Measurements from ENCODE around the gene USP44. TPM values are rescaled to one million over a fixed set of nuclear protein-coding genes. Genes with fewer than 3 reads are reported as not detected.

The USP44 gene
- total RNA-seq, 4 donors from 2014 or later = 0.42 to 1.6 (median 0.63) TPM

DNA sequence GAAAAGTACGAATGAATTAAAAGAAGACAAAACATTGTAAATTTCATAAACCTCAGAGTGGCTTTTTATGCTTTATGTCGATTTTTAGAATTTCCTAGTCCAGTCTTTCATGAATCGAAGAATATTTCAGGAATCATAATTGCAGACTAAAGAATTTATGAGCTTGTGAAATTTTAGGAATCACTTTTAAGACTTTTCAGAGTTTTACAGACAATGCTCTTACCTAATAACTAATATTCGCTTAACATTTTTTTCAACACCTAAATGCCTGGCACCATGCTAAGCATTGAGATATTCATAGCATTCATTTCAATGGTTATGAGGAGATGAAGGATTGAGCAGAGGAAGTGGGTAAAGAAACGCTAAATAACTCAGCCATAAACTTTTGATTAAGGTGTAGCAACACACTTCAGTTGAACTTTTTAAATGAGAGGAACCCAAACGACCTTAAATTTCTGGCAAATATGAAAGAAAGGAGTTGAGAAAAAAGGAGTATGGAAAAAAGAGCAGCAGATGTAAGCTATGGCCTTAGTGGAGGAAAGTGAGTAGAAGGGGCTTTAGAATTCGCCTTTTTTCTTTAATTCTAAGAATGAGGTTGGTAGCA is 739 bp upstream of the USP44 start:
- 76% methylated on average over 7 of the region's 7 CpGs for WGBS, 2 donors
- no peak overlapping the region for H3K4me3 ChIP-seq (ENCODE audit: low read depth, poor library complexity, severe bottlenecking)
- DNase-seq (ENCODE audit: low spot score in 2 of 2) = no peak
- TF ChIP-seq, protein P1, sequence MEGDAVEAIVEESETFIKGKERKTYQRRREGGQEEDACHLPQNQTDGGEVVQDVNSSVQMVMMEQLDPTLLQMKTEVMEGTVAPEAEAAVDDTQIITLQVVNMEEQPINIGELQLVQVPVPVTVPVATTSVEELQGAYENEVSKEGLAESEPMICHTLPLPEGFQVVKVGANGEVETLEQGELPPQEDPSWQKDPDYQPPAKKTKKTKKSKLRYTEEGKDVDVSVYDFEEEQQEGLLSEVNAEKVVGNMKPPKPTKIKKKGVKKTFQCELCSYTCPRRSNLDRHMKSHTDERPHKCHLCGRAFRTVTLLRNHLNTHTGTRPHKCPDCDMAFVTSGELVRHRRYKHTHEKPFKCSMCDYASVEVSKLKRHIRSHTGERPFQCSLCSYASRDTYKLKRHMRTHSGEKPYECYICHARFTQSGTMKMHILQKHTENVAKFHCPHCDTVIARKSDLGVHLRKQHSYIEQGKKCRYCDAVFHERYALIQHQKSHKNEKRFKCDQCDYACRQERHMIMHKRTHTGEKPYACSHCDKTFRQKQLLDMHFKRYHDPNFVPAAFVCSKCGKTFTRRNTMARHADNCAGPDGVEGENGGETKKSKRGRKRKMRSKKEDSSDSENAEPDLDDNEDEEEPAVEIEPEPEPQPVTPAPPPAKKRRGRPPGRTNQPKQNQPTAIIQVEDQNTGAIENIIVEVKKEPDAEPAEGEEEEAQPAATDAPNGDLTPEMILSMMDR (IDR thresholded peaks at IDR 0.05) = no peak
- no peak for TF ChIP-seq POLR2A (IDR thresholded peaks at IDR 0.05)
- intact Hi-C loops (cut with DNase I; ENCODE audit: low total_unique reads) = no loop called here

DNA sequence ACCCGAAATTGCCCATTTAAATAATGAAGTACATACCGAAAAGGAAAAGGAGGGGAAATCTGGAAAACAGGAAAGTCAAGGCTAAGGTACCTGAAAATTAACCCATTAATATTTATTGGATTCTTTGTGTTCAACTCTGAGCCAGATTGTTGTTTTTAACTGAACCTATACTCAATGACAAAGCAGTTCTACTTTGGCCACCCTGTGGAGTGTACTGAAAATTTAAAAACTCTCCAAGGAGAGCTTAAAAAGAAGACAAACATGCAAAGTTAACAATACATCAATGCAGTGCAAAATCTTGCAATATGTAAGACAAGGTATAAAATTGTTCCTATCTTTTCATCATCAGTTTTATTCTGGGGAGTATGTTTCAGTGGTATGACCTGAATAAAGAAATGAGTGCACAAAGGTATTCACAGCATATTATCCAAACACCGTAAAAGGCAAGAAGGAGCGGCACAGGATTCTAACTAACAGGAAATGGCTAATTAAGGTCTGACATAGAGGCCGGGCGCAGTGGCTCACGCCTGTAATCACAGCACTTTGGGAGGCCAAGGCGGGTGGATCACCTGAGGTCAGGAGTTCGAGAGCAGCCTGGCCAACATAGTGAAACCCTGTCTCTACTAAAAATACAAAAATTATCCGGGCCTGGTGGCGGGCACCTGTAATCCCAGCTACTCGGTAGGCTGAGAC is 1.7 kb downstream of the USP44 start:
- 74 to 78% methylated on average over 12 of the region's 12 CpGs for WGBS, 2 donors
- intact Hi-C loops (cut with DNase I; ENCODE audit: low total_unique reads) = no loop called here
- TF ChIP-seq, protein P1 (IDR thresholded peaks at IDR 0.05) = no peak
- TF ChIP-seq POLR2A (IDR thresholded peaks at IDR 0.05) = no peak
- no peak overlapping the region for H3K4me3 ChIP-seq (ENCODE audit: low read depth, poor library complexity, severe bottlenecking)
- no peak for DNase-seq (ENCODE audit: low spot score in 2 of 2)

DNA sequence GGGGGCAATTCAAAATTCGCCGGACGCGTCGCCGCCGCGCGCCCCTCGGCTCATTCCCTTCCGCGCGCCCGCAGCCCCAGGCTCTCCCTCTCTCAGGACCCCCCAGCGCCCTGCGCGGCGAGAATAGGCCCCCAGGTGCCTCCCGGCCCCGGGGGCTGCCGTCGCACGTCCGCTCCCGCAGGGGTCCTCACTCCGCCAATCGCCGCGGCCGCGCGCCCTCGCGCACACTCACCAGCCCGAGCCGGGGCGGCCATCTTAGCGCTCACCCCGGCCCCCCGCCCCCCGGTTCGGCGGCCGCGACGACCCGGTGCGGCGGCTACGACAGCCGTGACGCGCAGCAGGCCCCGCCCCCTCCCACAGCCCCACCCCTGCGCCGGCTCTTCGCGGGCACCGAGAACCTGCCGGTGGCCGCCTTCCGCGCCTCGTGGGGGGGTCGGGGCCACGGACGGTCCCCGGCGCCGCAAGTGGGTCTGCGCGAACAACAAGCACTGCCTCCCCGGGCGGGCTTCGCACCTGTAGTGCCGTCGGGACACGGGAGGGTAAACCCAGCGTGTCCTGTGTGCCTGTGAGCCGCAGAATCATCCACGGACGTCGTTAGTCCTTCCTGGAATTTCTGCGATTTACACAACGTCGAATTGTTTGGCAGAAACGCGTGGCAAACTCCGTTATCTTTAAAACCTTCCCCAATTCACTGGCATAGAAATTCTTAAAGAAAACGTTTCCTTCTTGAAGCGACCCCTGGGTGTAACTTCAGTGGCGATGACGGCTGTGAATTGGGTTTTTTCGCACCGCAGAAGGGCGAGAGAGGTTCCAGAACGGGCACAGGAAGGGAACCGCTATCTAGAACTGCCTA is 2.5 kb downstream of the USP44 start:
- intact Hi-C loops (cut with DNase I; ENCODE audit: low total_unique reads) = no loop called here
- no peak for TF ChIP-seq POLR2A (IDR thresholded peaks at IDR 0.05)
- TF ChIP-seq, protein P1 (IDR thresholded peaks at IDR 0.05) = no peak
- peak overlapping the region; percentile 76 for H3K4me3 ChIP-seq (ENCODE audit: low read depth, poor library complexity, severe bottlenecking)
- 14 to 24% methylated on average over 20 to 28 of the region's 98 CpGs for WGBS, 2 donors
- DNase-seq (ENCODE audit: low spot score in 2 of 2) = peak; percentile 27 to 92

DNA sequence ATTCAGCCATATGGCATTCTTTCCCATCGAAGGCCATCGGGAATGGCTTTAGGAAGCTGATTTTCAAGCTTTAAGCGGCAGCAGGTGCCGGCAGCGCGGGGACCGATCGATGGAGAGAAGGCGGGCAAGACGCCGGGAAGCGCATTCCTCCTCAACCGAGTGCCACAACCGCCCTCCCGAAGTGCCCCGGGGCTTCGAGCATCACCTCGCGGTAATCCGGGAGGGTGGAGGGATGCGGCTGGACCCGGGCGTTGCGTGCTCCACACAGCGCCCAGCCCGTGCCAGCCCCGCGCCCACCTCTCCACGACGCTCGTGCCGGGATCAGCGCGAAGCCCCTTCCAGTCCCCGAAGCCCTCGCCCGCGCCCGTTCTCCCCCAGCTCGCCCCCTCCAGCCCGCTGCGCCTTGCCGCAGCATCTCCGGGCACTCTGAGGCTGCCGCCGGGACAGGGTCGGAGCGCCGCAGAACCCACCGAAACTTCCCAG is 3.2 kb downstream of the USP44 start:
- no peak for TF ChIP-seq POLR2A (IDR thresholded peaks at IDR 0.05)
- TF ChIP-seq, protein P1 (IDR thresholded peaks at IDR 0.05) = no peak
- intact Hi-C loops (cut with DNase I; ENCODE audit: low total_unique reads) = no loop called here
- 1 to 3% methylated on average over 35 to 38 of the region's 50 CpGs for WGBS, 2 donors
- DNase-seq (ENCODE audit: low spot score in 2 of 2) = peak in 1 of 2 donors; percentile 90
- peak overlapping the region; percentile 76 for H3K4me3 ChIP-seq (ENCODE audit: low read depth, poor library complexity, severe bottlenecking)

DNA sequence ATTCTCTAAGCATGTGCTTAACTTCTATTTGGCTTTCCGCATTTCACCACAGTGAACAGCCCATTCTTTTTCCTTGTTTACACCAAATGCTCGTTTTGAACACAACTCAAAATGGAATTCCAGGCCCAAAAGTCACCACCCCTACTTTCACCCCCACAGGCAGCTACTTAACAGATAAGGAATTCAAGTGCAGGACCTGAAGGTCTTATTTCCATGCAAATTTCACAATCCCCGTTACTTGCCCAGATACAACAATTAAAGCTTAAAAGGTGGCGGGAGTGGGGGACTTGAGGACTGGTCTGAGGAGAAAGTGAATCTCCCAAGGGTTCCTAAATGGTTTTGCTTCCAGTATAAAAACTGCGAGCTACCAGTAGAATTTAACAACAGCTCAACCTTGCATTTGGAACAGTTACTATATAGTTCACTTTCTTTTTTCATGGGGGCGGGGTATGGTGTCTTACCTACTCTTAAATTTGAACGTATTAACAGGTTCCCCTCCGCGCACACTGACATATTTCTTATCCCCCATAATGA is 3.7 kb downstream of the USP44 start:
- TF ChIP-seq POLR2A (IDR thresholded peaks at IDR 0.05) = no peak
- TF ChIP-seq, protein P1 (IDR thresholded peaks at IDR 0.05) = no peak
- peak overlapping the region; percentile 76 for H3K4me3 ChIP-seq (ENCODE audit: low read depth, poor library complexity, severe bottlenecking)
- DNase-seq (ENCODE audit: low spot score in 2 of 2) = peak in 1 of 2 donors; percentile 57
- intact Hi-C loops (cut with DNase I; ENCODE audit: low total_unique reads) = no loop called here
- WGBS, 2 donors = 28 to 39% methylated on average over 9 of the region's 9 CpGs
